Right lobe of liver (tissue), 6 donors: ENCODE data around the gene CERK. TPM values are rescaled to one million over a fixed set of nuclear protein-coding genes. Genes with fewer than 3 reads are reported as not detected.

Experiments
- ATAC-seq, 4 donors: fragments of 200-7000 bp; cut with Tn5 transposase; one replicate each; pipeline ENCODE4 v1.9.1; 2020; ENCODE audit warnings: mild to moderate bottlenecking in 4 of 4, moderate library complexity in 4 of 4
- DNase-seq, 3 donors: peaks; one replicate each; pipeline ENCODE4 v3.0.0-alpha.2; 2020
- H3K27ac ChIP-seq, 3 donors: fragments of 200-600 bp; one replicate each; pipeline ENCODE4 v1.8.0; 2022
- H3K27me3 ChIP-seq, 2 donors: fragments of 200-600 bp; one replicate each; pipeline ENCODE4 v1.8.0; 2022
- H3K36me3 ChIP-seq, 4 donors: fragments of 200-600 bp; sonication (generic) in 1 of 4; one replicate each; pipeline versions ENCODE4 v1.5.1 to v1.8.0; 2017 to 2022; ENCODE audit warnings: control low read depth in 1 of 4
- H3K4me1 ChIP-seq, 4 donors: fragments of 200-600 bp; sonication (generic) in 1 of 4; one replicate each; pipeline versions ENCODE4 v1.5.1 to v1.8.0; 2017 to 2022; ENCODE audit warnings: control low read depth in 1 of 4
- H3K4me3 ChIP-seq, 3 donors: fragments of 200-600 bp; one replicate each; pipeline ENCODE4 v1.8.0; 2022
- H3K9me3 ChIP-seq, 4 donors: fragments of 200-600 bp; sonication (generic) in 1 of 4; one replicate each; pipeline versions ENCODE4 v1.5.1 to v1.8.0; 2017 to 2022; ENCODE audit warnings: control low read depth in 1 of 4
- CTCF ChIP-seq, 4 donors: fragments of 200-600 bp in 3 of 4; fragments of 450-650 bp in 1 of 4; IDR thresholded peaks; one replicate each; pipeline versions ENCODE4 v1.5.1 to v1.8.0; 2016 to 2022; ENCODE audit warnings: antibody characterized with exemption in 4 of 4, mild to moderate bottlenecking in 2 of 4
- POLR2A ChIP-seq: fragments of 450-650 bp; IDR thresholded peaks from one replicate; pipeline ENCODE4 v1.6.1; 2017; ENCODE audit warnings: antibody characterized with exemption, mild to moderate bottlenecking
- WGBS: methylation state at CpG from one replicate; pipeline ENCODE4 v1.1.6; 2018; ENCODE audit warnings: low coverage, low lambda C conversion rate; ENCODE audit not compliant: insufficient coverage; ENCODE audit errors: missing lambda C conversion rate; 5-methylcytosine and 5-hydroxymethylcytosine counted together
- intact Hi-C, 2 donors: fragments of 100-400 bp; cut with DNase I; formaldehyde crosslinking; loops; one replicate each; pipeline versions ENCODE4 v1.11.2 to v1.14.1; 2022
- total RNA-seq, 6 experiments: library from RNA; depleted of rRNA in 2 of 6; stranded (reverse); fragments of >200 nt in 2 of 6; fragmentation: NEBNext Ultra II Directional in 3 of 6; extraction: Animal tissue kit (Norgen Biotek cat#: 25700) in 3 of 6; gene quantifications; one replicate each; pipeline versions ENCODE4 v1.1.0 to v1.2.4, GENCODE V29; 2016 to 2023
- donor health status: DM: no; HTN: yes; CAD: no.
- donor health status: DM: no; HTN: no; CAD: no.
- donor health status: DM: no; HTN: no; CAD: no.
- donor health status: DM: no; HTN: yes; CAD: no.
- donor health status: DM: no; HTN: yes; CAD: no.

Gene CERK
- total RNA-seq, 6 experiments from 2014 or later: 9.6 to 27.5 (median 18.5) TPM

GRCh38 chr22:46703171-46703995 lies 34.7 kb downstream of the CERK start:
- H3K4me1 ChIP-seq: no peaks in the 10 kb centered on the region
- DNase-seq (no peak), ATAC-seq (no peak)
- peaks cover 0 to 44% (median 26%) of the 10 kb centered on the region in 4 donors for H3K36me3 ChIP-seq
- no peaks in the 10 kb centered on the region for H3K27me3 ChIP-seq
- TF ChIP-seq CTCF (IDR thresholded peaks at IDR 0.05) (no peak), POLR2A (no peak)
- H3K27ac ChIP-seq: no peak overlapping the region
- WGBS: 100% methylated on average over 8 of the region's 26 CpGs
- intact Hi-C loops: no loop called here
- H3K4me3 ChIP-seq: no peak overlapping the region
- no peaks in the 10 kb centered on the region for H3K9me3 ChIP-seq

- DNase-seq (no peak), ATAC-seq (no peak)
- Histone ChIP-seq H3K9me3 (no peaks in the 10 kb centered on the region), H3K36me3 (peaks cover 0 to 54% (median 28%) of the 10 kb centered on the region in 4 donors), H3K4me1 (no peaks in the 10 kb centered on the region), H3K27me3 (no peaks in the 10 kb centered on the region), H3K27ac (no peak overlapping the region), H3K4me3 (no peak overlapping the region)
- TF ChIP-seq CTCF (IDR thresholded peaks at IDR 0.05): no peak
- no peak for TF ChIP-seq POLR2A
- intact Hi-C loops: no loop called here
- 99% methylated on average over 14 of the region's 33 CpGs for WGBS
Measured at GRCh38 chr22:46701262-46701661, 36.8 kb downstream of the CERK start.

GRCh38 chr22:46699091-46699490 lies 39.0 kb downstream of the CERK start:
- Histone ChIP-seq H3K27ac (no peak overlapping the region), H3K9me3 (no peaks in the 10 kb centered on the region), H3K36me3 (peaks cover 0 to 70% (median 38%) of the 10 kb centered on the region in 4 donors), H3K27me3 (no peaks in the 10 kb centered on the region), H3K4me1 (no peaks in the 10 kb centered on the region), H3K4me3 (no peak overlapping the region)
- no peak for DNase-seq
- intact Hi-C loops: no loop called here
- 97% methylated on average over 9 of the region's 17 CpGs for WGBS
- TF ChIP-seq POLR2A (no peak), CTCF (IDR thresholded peaks at IDR 0.05) (no peak)
- ATAC-seq: no peak

GRCh38 chr22:46697811-46698515 lies 40.1 kb downstream of the CERK start:
- ATAC-seq: no peak
- WGBS: 95% methylated on average over 4 of the region's 24 CpGs
- intact Hi-C loops: no loop called here
- Histone ChIP-seq H3K27me3 (no peaks in the 10 kb centered on the region), H3K4me3 (no peak overlapping the region), H3K27ac (no peak overlapping the region), H3K36me3 (peaks cover 0 to 81% (median 41%) of the 10 kb centered on the region in 4 donors), H3K4me1 (no peaks in the 10 kb centered on the region), H3K9me3 (no peaks in the 10 kb centered on the region)
- TF ChIP-seq CTCF (IDR thresholded peaks at IDR 0.05) (no peak), POLR2A (no peak)
- DNase-seq: no peak
